T-helper 17 cell (primary cell): ENCODE results near the gene ZBP1. TPM values are rescaled to one million over a fixed set of nuclear protein-coding genes. Genes with fewer than 3 reads are reported as not detected.

Experiments used
- ATAC-seq: fragments of 150-1000 bp; cut with Tn5 transposase; 2 replicates; pipeline ENCODE4 v1.10.0; 2021; ENCODE audit warnings: mild to moderate bottlenecking, moderate library complexity
- DNase-seq, 3 donors: peaks; one replicate each; pipeline versions ENCODE4 v3.0.0 to v3.0.0-alpha.2; 2020 to 2021
- H3K9me3 ChIP-seq: one replicate; pipeline ENCODE4 v1.7.0; 2013; ENCODE audit warnings: low read length, mild to moderate bottlenecking; ENCODE audit not compliant: control insufficient read depth, poor library complexity, severe bottlenecking
- H3K27ac Mint-ChIP-seq: one replicate; pipeline ENCODE4 v1.8.0; 2022; ENCODE audit warnings: mild to moderate bottlenecking, moderate library complexity, mixed read lengths
- H3K27me3 Mint-ChIP-seq: one replicate; pipeline ENCODE4 v1.8.0; 2022; ENCODE audit warnings: mixed read lengths
- H3K36me3 Mint-ChIP-seq: one replicate; pipeline ENCODE4 v1.8.0; 2022; ENCODE audit warnings: low read depth, mixed read lengths
- H3K4me1 Mint-ChIP-seq: one replicate; pipeline ENCODE4 v1.8.0; 2022; ENCODE audit warnings: mild to moderate bottlenecking, mixed read lengths
- H3K4me3 Mint-ChIP-seq: one replicate; pipeline ENCODE4 v1.8.0; 2022; ENCODE audit warnings: mild to moderate bottlenecking, moderate library complexity, mixed read lengths
- total RNA-seq, 4 donors: library from RNA in 2 of 4; stranded (reverse) in 2 of 4; gene quantifications; one replicate each; pipeline ENCODE4 v1.2.3 and lab custom pipeline; 2022 to 2026

Gene ZBP1
- total RNA-seq, 2 donors from 2014 or later: 38.6 to 41.0 TPM

GRCh38 chr20:57583289-57584257 is 36.7 kb downstream of the ZBP1 start:
- peaks cover 4% of the 10 kb centered on the region for H3K4me1 Mint-ChIP-seq
- DNase-seq: no peak
- H3K36me3 Mint-ChIP-seq: peaks cover 4% of the 10 kb centered on the region
- H3K27me3 Mint-ChIP-seq: peaks cover 76% of the 10 kb centered on the region
- H3K4me3 Mint-ChIP-seq: no peak overlapping the region
- ATAC-seq: no peak
- no peak overlapping the region for H3K27ac Mint-ChIP-seq
- H3K9me3 ChIP-seq: no peaks in the 10 kb centered on the region

DNA sequence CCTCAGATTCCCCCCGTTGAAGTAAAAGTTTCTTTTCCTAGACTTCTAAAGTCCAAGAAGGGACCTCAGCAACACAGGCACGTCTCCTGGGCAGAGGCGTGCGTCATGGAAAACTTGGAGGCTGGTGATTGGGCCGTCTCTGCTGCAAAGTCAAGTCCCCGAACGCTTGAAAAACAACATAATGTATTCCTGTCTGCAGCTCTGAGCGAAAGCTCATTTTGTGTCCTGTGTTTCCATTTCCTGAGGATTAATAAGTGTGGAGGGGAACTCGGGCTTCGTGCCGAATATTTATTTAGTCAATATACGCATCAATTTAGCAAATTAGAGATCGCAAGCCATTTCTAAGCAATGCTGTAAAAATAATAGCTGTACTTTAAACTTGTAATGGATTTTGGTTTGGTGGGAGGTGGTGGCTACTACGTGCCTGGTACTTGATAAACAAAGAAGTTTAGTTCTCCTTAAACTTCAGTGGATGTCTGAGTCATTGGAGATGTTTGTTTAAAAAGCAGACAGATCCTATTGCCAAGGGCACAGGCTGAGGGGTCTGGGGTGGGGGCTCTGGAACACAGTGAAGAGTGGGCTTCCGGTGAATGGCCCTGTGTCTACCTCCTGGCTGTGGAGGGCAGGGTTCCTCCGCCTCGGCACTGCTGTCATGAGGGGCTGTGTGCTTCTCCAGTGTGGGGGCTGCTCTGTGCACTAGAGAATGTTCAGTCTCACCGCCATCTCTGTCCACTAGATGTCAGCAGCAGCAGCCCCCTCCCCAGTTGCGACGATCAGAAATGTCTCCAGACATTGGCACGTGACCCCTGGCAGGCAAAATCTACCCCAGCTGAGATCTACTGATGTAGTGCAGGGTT is 37.6 kb downstream of the ZBP1 start:
- H3K36me3 Mint-ChIP-seq: peaks cover 4% of the 10 kb centered on the region
- peaks cover 80% of the 10 kb centered on the region for H3K27me3 Mint-ChIP-seq
- DNase-seq (no peak), ATAC-seq (no peak)
- H3K4me1 Mint-ChIP-seq: peaks cover 4% of the 10 kb centered on the region
- no peaks in the 10 kb centered on the region for H3K9me3 ChIP-seq
- no peak overlapping the region for H3K4me3 Mint-ChIP-seq
- H3K27ac Mint-ChIP-seq: no peak overlapping the region

GRCh38 chr20:57582029-57582378 is 38.2 kb downstream of the ZBP1 start:
- ATAC-seq (no peak), DNase-seq (no peak)
- peaks cover 4% of the 10 kb centered on the region for H3K36me3 Mint-ChIP-seq
- H3K27ac Mint-ChIP-seq: no peak overlapping the region
- peaks cover 76% of the 10 kb centered on the region for H3K27me3 Mint-ChIP-seq
- no peaks in the 10 kb centered on the region for H3K9me3 ChIP-seq
- peaks cover 4% of the 10 kb centered on the region for H3K4me1 Mint-ChIP-seq
- H3K4me3 Mint-ChIP-seq: no peak overlapping the region

- Mint-ChIP-seq H3K36me3 (peaks cover 4% of the 10 kb centered on the region), H3K27me3 (peaks cover 73% of the 10 kb centered on the region), H3K4me3 (no peak overlapping the region), H3K4me1 (peaks cover 4% of the 10 kb centered on the region), H3K27ac (no peak overlapping the region)
- no peak for DNase-seq
- no peak for ATAC-seq
- no peaks in the 10 kb centered on the region for H3K9me3 ChIP-seq
Measured at GRCh38 chr20:57581202-57582028, 38.8 kb downstream of the ZBP1 start.

DNA sequence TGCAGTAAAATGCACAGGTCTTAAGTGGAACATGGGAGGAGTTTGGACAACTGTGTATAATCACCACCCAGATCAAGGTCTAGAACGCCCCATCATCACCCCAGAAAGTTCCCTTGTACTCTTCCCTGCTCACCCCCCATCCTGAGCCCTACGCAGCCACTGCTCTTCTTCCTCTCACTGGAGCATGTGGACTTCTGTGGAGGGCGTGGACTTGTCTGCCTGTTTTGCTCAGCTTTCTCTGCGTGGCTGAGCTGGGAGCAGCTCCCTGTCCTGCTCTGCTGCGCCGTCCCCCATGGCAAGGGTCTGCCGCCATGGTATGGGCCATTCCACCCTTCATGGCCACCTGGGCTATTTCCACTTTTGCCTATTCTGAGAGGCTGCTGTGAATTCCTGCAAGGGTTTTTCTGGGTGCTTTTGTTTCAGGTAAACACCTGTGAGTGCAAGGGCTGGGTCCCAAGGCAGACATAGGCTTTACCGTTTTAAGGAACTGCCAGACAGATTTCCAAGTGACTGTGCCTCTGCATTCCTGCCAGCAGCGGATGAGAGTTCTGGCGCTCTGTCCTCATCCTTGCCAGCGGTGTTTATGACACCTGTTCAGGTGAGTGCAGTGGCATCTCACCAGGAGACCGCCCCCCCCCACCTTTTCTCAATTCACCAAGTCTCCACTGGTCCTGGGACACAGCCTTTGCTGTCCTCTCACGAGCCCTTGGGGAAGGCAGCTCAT is 39.6 kb downstream of the ZBP1 start:
- DNase-seq (no peak), ATAC-seq (no peak)
- Mint-ChIP-seq H3K4me1 (peaks cover 4% of the 10 kb centered on the region), H3K36me3 (peaks cover 4% of the 10 kb centered on the region), H3K4me3 (no peak overlapping the region), H3K27me3 (peaks cover 72% of the 10 kb centered on the region), H3K27ac (no peak overlapping the region)
- no peaks in the 10 kb centered on the region for H3K9me3 ChIP-seq

DNA sequence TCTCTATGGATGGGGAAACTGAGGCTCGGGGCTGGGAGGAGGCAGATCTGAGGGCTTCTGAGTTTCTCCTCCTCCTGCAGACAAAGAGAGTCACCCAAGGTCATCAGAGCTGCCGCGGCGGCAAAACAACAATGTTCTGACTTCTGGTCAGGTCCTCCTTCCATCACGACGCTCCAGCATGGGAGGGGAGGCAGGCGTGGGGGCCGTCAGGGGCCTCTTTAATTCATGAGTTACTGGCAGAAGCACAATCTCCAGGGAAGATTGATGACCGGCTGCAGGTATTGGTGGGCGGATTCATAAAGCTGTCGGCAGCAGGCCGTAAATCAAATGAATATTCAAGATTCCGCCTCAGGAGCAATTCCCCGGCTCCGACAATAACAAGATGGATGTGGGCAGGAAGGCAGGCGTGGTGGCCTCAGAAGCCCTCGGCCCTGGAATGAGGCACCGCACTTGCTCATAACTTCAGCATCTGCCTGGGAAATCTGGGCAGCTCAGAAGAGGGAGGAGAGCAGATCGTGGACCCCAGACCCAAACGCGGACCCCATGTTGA is 40.3 kb downstream of the ZBP1 start:
- H3K9me3 ChIP-seq: no peaks in the 10 kb centered on the region
- peaks cover 4% of the 10 kb centered on the region for H3K4me1 Mint-ChIP-seq
- H3K36me3 Mint-ChIP-seq: peaks cover 4% of the 10 kb centered on the region
- DNase-seq (no peak), ATAC-seq (no peak)
- H3K4me3 Mint-ChIP-seq: no peak overlapping the region
- H3K27me3 Mint-ChIP-seq: peaks cover 66% of the 10 kb centered on the region
- H3K27ac Mint-ChIP-seq: no peak overlapping the region

- H3K9me3 ChIP-seq: no peaks in the 10 kb centered on the region
- no peak for ATAC-seq
- Mint-ChIP-seq H3K4me3 (no peak overlapping the region), H3K36me3 (no peaks in the 10 kb centered on the region), H3K4me1 (peaks cover 4% of the 10 kb centered on the region), H3K27ac (no peak overlapping the region), H3K27me3 (peaks cover 60% of the 10 kb centered on the region)
- no peak for DNase-seq
Measured at GRCh38 chr20:57579331-57579897, 40.8 kb downstream of the ZBP1 start.

GRCh38 chr20:57578476-57579165 is 41.6 kb downstream of the ZBP1 start:
- no peak overlapping the region for H3K27ac Mint-ChIP-seq
- DNase-seq (no peak), ATAC-seq (no peak)
- H3K36me3 Mint-ChIP-seq: no peaks in the 10 kb centered on the region
- peaks cover 52% of the 10 kb centered on the region for H3K27me3 Mint-ChIP-seq
- H3K4me3 Mint-ChIP-seq: no peak overlapping the region
- peaks cover 4% of the 10 kb centered on the region for H3K4me1 Mint-ChIP-seq
- H3K9me3 ChIP-seq: no peaks in the 10 kb centered on the region

GRCh38 chr20:57577679-57578475 is 42.3 kb downstream of the ZBP1 start:
- DNase-seq (no peak), ATAC-seq (no peak)
- no peak overlapping the region for H3K4me3 Mint-ChIP-seq
- no peak overlapping the region for H3K27ac Mint-ChIP-seq
- H3K9me3 ChIP-seq: no peaks in the 10 kb centered on the region
- no peaks in the 10 kb centered on the region for H3K36me3 Mint-ChIP-seq
- H3K4me1 Mint-ChIP-seq: no peaks in the 10 kb centered on the region
- H3K27me3 Mint-ChIP-seq: peaks cover 49% of the 10 kb centered on the region

- no peak overlapping the region for H3K4me3 Mint-ChIP-seq
- no peaks in the 10 kb centered on the region for H3K36me3 Mint-ChIP-seq
- DNase-seq (no peak), ATAC-seq (no peak)
- no peaks in the 10 kb centered on the region for H3K9me3 ChIP-seq
- no peak overlapping the region for H3K27ac Mint-ChIP-seq
- peaks cover 49% of the 10 kb centered on the region for H3K27me3 Mint-ChIP-seq
- no peaks in the 10 kb centered on the region for H3K4me1 Mint-ChIP-seq
Measured at GRCh38 chr20:57576617-57577550, 43.3 kb downstream of the ZBP1 start.
